ENCODE data around the gene C1QL2. TPM values are rescaled to one million over a fixed set of nuclear protein-coding genes. Genes with fewer than 3 reads are reported as not detected.

The C1QL2 gene
- total and polyA plus RNA-seq, 12 donors = not detected

DNA sequence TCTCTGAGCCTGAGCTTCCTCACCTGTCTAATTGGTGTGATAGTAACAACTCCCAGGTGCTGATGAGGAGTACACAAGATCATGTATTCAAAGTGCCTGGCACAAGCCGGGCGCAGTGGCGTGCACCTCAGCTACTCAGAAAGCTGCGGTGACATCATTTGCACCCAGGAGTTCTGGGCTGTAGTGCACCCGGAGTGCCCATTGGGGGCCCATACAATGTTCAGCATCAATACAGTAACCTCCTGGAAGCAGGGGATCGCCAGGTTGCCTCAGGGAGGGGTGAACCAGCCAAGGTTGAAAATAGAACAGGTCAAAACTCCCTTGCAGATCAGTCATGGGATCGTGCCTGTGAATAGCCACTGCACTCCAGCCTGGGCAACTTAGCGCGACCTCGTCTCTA is 11.2 kb upstream of the C1QL2 start:
- Histone ChIP-seq H3K9me3 (replicated peaks in 1 of 3) (no peaks in the 10 kb centered on the region), H3K27ac (no peak overlapping the region), H3K4me1 (replicated peaks in 1 of 2) (no peaks in the 10 kb centered on the region), H3K27me3 (peaks cover 2% of the 10 kb centered on the region), H3K36me3 (replicated peaks in 1 of 2) (no peaks in the 10 kb centered on the region), H3K4me3 (no peak overlapping the region)
- intact Hi-C loops (cut with DNase I) = loop anchor here in 1 of 2 donors (10.0 kb wide), 1 partner anchor 285 kb away; no protein-coding TSS in a partner anchor
- TF ChIP-seq, protein P1, sequence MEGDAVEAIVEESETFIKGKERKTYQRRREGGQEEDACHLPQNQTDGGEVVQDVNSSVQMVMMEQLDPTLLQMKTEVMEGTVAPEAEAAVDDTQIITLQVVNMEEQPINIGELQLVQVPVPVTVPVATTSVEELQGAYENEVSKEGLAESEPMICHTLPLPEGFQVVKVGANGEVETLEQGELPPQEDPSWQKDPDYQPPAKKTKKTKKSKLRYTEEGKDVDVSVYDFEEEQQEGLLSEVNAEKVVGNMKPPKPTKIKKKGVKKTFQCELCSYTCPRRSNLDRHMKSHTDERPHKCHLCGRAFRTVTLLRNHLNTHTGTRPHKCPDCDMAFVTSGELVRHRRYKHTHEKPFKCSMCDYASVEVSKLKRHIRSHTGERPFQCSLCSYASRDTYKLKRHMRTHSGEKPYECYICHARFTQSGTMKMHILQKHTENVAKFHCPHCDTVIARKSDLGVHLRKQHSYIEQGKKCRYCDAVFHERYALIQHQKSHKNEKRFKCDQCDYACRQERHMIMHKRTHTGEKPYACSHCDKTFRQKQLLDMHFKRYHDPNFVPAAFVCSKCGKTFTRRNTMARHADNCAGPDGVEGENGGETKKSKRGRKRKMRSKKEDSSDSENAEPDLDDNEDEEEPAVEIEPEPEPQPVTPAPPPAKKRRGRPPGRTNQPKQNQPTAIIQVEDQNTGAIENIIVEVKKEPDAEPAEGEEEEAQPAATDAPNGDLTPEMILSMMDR (IDR thresholded peaks at IDR 0.05) = no peak
- no peak for TF ChIP-seq POLR2A (IDR thresholded peaks at IDR 0.05)
- WGBS, 4 donors = 82 to 84% (median 83%) methylated on average over 8 to 10 of the region's 10 CpGs
- DNase-seq = no peak

DNA sequence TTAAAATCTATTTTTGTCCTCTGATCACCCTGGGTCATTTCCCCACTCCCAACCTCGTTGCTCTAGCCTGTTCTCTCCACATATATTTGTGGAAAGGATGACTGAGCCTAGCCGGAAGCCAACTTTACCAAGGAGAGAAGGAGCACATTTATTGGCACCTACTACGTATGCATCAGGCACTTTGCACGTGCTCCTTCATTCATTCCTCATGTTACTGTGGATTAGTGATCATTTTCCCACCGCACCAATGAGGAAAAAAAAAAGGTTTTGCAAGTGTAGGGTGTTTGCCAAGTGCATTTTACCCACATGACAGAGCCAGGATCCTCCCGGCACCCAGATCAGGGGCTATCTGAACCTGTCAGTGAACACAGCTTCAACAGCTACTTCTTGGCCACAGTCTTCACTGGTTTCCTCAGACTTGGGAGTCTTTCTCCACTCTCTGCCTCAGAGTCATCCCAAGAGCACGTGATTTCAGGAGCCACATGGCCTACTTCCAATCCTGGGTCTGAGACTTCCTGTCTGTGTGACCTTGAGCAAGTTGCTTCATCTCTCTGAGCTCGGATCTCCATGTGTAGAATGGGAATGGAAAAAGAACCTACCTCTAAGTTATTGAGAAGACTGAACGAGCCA is 1.9 kb upstream of the C1QL2 start:
- peaks cover 38% of the 10 kb centered on the region for H3K27me3 ChIP-seq
- WGBS, 4 donors = 65 to 70% (median 68%) methylated on average over 8 to 9 of the region's 9 CpGs
- H3K27ac ChIP-seq = no peak overlapping the region
- H3K4me3 ChIP-seq = no peak overlapping the region
- intact Hi-C loops (cut with DNase I) = no loop called here
- no peaks in the 10 kb centered on the region for H3K9me3 ChIP-seq (replicated peaks in 1 of 3)
- peak in 2 of 7 donors; percentile 24 to 35 for DNase-seq
- H3K4me1 ChIP-seq (replicated peaks in 1 of 2) = no peaks in the 10 kb centered on the region
- H3K36me3 ChIP-seq (replicated peaks in 1 of 2) = no peaks in the 10 kb centered on the region
- TF ChIP-seq, protein P1 (IDR thresholded peaks at IDR 0.05) = no peak
- TF ChIP-seq POLR2A (IDR thresholded peaks at IDR 0.05) = no peak

DNA sequence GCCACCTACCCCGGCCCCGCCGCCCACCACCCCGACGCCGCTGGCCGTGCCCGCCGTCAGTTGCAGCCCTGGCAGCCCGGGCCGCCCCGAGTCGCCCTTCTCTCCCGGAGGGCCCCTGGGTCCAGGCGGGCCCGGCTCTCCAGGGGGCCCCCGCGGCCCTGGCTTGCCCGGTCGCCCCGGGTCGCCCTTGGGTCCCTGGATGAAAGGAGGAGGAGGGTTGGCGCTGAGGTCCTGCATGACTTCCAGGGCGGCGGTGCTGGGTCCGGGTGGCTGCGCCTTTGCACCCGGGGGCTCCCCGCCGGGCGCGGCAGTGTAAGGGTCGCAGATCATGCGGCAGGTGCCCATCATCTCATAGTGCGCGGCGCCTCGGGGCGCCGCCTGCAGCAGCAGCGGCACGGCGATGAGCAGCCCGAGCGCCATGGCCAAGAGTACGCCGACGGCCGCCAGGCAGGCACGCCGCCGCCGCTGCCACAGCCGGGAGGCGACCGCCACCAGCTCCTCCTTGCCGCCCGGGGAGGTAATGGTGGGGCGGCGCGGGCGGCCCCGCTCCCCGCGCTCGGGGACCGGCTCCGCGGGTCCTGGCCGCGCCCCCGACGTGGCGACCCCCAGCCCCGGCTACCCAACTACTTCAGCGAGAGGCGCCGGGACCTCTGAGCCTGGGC is 570 bp downstream of the C1QL2 start:
- H3K9me3 ChIP-seq (replicated peaks in 1 of 3) = no peaks in the 10 kb centered on the region
- TF ChIP-seq, protein P1 (IDR thresholded peaks at IDR 0.05) = no peak
- no peak for TF ChIP-seq POLR2A (IDR thresholded peaks at IDR 0.05)
- H3K4me1 ChIP-seq (replicated peaks in 1 of 2) = no peaks in the 10 kb centered on the region
- H3K27me3 ChIP-seq = peaks cover 55% of the 10 kb centered on the region
- H3K4me3 ChIP-seq = no peak overlapping the region
- no peak for DNase-seq
- 1 to 6% (median 3%) methylated on average over 7 to 78 of the region's 78 CpGs; no CpG with 5 or more reads in 1 of the 4 donors for WGBS, 4 donors
- intact Hi-C loops (cut with DNase I) = no loop called here
- H3K27ac ChIP-seq = no peak overlapping the region
- H3K36me3 ChIP-seq (replicated peaks in 1 of 2) = no peaks in the 10 kb centered on the region

DNA sequence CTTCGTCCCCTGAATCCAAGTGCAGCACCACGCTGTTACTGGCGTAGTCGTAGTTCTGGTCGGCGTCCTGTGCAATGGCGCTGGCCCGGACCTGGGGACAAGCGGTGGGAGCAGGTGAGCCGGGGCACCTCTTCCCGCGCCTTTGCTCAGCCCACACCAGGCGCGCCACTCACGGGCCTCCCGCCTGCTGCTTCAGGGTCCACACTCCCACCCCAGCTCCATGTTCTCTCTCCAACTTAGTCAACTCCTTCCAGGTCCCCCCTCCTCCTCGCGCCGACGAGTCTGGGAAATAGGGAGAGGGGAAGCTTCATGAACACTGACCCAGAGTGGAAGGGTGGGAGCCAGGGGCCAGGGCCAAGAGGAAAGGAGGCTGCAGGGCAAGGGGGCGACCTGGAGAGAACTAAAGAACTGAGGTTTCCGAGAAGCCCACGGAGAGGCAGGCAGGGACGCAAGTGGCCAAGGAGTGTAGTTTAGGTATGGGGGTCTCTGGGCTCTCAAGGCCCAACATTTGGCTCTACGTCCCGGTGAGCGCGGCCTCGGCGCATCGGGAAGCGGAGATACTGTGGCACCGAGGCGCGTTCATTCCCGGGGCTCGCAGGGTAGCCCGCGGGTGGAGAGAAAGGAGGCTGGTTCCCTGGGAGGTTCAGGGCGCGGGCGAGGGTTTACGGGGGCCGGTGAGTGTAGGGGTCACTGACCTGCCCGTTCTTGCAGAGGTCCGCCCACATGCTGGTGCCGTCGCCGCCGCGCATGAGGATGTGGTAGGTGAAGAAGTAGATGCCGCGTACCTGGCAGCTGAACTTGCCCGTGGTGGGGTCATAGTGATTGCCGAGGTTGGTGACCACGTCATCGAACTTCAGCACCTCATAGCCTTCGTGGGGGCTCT is 1.4 kb downstream of the C1QL2 start:
- Histone ChIP-seq H3K36me3 (replicated peaks in 1 of 2) (no peaks in the 10 kb centered on the region), H3K9me3 (replicated peaks in 1 of 3) (no peaks in the 10 kb centered on the region), H3K4me1 (replicated peaks in 1 of 2) (no peaks in the 10 kb centered on the region), H3K27me3 (peaks cover 56% of the 10 kb centered on the region), H3K27ac (no peak overlapping the region), H3K4me3 (no peak overlapping the region)
- no peak for DNase-seq
- TF ChIP-seq POLR2A (IDR thresholded peaks at IDR 0.05) = no peak
- TF ChIP-seq, protein P1 (IDR thresholded peaks at IDR 0.05) = no peak
- WGBS, 4 donors = 7 to 17% (median 8%) methylated on average over 44 to 58 of the region's 58 CpGs
- intact Hi-C loops (cut with DNase I) = no loop called here

All from adrenal gland (tissue), 12 donors.